GM19372 (cell line): ENCODE measurements around the gene UXS1.
"Not testable (repeated sequence)": the region's sequence is repeated elsewhere in the genome, so short reads cannot be mapped to it uniquely, and the experiment has no call there.

ENCODE experiments used
- ATAC-seq: cut with Tn5 transposase; IDR thresholded peaks from one replicate; pipeline ENCODE4 v1.9.1; 2021; ENCODE audit warnings: mild to moderate bottlenecking, low read depth, moderate library complexity; ENCODE audit not compliant: unreplicated experiment

Gene UXS1

DNA sequence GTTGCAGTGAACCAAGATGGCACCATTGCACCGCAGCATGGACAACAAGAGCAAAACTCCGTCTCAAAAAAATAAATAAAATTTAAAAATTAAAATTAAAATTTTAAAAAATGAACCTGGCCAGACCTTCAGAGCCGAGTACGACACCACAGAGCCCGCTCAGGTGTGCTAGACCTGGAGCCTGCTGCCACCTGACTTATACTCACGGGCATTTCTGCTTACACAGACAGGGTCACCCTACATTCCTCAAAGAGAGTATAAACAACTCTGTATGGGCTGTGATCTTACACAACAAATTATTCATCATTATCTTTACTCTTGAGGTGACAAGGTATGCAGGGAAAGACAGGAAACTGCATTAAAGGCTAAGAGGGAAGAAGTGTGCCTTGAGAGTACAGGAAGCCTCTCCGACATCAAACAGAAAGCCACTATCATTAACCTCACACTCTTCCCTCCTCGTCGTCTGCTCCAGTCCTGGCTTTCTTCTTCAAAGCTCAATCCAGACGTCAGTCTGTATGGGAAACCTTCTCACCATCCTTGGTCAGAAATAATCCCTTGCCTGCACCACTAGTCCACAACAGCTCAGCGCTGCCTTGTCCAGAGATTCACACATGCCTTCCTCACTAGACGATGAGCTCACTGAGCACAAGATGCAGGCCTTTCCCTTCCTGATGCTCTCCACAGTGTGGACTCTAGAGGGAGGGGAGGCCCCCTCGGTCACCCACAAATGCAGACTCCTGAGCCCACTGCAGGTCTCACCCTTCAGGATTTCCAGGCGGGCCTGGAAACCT is 56.2 kb downstream of the UXS1 start:
- no peak for ATAC-seq

DNA sequence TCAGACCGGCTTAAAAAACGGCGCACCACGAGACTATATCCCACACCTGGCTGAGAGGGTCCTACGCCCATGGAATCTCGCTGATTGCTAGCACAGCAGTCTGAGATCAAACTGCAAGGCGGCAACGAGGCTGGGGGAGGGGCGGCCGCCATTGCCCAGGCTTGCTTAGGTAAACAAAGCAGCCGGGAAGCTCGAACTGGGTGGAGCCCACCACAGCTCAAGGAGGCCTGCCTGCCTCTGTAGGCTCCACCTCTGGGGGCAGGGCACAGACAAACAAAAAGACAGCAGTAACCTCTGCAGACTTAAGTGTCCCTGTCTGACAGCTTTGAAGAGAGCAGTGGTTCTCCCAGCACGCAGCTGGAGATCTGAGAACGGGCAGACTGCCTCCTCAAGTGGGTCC is 62.9 kb downstream of the UXS1 start:
- ATAC-seq, result not testable (repeated sequence)

DNA sequence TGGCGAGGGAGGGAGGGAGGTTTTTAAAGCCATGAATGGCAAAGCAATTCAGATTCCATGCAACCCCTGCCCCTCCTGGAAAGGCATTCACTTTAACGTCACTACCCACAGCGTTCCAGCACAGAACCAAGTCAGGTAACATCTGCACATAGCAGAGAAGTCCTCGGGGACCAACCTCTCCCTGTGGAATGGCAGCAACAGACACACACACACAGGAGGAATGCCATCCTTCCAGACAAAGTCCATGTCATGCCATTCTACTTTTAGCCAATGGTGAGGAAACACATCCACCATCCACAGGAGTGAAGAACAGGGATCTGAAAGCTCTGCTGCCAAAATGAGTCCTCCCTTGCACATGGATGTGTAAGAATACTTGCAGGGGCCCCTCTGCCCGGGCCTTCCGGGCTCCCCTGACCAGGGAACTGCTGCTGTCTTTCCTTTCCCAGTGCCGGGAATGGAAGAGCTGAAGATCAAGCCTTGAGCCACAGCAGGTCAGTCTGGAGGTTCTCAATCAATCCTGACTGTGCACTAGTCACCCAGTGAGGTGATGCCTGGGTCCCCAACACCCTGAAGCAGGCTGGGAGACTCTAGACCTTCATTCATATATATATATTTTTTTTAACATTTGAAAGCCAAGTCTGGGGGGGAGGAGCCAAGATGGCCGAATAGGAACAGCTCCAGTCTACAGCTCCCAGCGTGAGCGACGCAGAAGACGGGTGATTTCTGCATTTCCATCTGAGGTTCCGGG is 63.7 kb downstream of the UXS1 start:
- ATAC-seq, result no peak

DNA sequence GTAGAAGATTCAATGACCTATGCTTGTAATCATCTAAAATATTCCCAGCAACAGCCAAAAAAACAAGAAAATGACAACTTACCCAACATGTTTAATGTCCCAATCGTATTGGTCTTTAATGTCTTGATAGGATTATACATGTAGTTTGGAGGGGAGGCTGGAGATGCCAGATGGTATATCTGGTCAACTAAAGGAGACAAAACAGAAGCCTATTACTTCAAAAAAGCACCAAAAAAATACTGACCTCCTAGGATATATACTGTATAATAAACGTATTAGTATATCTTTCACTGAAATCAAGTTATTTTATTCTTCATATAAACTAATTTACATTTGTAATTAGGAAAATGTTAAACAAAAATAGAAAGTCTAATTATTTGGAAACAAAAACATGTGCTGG is 64.5 kb downstream of the UXS1 start:
- ATAC-seq, result no peak

DNA sequence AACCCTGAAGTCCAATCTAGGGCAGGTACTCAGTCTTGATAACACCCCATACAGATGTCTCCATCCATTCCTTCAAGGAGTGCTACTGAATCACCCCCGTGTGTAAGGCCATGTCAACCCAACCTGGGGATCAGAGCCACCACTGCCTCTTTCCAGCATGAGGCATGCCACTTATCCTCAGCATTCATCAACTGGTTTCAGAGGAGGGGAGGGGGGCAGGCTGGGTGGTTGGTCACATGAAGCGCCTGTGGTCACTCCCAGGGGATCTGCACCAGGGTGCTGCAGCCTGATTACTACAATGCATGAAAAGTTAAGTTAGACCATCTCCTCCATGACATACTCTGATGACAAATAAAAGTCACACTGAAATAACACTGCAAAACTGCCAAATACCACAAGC is 65.0 kb downstream of the UXS1 start:
- ATAC-seq, result no peak

DNA sequence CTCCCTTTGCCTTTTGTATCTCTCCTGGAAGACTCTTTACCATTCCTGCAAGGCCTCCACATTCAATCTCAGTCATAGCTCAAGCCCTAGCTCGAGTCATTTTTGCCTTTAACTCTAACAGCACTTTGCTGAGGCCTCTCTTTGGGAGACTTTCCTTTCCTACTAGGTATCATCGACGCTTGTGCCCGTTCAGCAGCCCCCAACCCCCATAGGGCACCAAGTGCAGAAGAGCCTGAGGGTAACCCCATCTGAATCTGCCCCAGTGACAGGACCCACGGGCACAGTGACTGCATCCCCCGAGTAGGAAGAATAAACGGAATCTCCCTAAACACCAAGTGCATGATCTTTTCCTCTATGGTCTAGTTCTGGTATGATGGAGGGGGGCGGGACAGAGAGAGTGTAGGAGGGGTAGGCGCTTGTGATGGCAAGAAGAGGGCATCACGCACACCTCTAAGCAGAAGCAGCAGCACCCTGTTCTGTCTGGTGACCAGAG is 66.3 kb downstream of the UXS1 start:
- ATAC-seq, result no peak

DNA sequence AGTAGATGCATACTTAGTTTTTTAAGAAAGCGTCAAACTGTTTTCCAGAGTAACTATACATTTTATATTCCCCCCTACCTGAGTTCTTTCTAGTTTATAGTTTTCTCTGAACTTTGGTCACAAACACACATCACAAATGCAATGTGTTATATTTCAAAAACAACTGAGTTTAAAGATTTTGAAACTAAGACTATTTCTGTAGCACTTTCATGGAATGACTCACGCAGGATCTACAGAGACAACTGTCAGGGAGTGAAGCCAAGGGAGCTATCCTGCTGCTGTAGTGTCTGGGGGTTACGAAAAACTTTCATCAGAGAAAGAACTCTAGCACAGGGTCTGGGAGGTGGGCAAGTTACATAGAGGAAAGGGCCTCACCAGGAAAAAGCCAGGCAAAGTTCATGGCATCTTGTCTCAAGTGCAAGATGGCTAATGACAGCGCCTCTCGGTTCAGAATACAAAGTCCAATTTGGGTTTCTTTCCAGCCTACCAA is 66.8 kb downstream of the UXS1 start:
- ATAC-seq, result no peak

DNA sequence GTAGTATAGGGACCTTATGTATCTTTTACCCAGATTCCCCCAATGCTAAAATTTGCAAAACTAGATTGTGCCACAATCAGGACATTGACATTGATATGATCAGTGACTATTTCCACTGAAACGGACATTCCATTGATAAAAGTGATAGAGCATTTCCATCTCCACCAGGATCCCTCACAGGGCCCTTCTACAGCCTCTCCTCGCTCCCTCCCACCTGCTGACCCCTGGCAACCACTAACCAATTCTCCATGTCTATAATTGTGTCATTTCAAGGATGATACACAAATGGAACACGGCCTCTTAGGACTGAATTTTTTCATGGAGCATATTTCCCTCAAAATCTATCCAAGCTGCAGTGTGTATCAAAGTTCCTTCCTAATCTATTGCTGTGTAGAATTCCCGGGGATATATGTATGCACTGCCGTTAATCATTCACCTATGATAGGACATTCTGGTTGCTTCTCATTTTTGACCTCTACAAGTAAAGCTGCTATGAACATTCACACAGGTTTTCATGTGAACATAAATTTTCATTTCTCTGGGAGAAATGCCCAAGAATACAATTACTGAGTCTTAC is 67.3 kb downstream of the UXS1 start:
- ATAC-seq, result no peak

DNA sequence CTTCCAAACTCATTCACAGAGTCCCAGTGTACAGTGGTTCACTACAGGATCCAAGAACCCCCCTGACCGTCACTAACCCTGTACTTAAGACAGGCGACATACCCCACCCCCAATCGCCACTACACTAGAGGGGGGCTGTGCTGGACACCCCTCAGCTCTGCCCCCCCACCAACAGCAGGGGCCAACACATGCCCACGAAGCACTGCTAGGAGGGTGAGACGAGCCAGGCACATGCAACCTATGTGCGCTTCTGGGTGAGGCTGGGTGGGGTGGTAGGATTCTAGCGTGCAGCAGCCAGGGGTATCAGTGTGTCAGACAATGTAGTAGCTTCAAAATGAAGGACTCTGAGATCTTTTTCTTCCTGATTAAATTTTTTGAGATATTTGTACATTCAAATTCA is 67.8 kb downstream of the UXS1 start:
- no peak for ATAC-seq

DNA sequence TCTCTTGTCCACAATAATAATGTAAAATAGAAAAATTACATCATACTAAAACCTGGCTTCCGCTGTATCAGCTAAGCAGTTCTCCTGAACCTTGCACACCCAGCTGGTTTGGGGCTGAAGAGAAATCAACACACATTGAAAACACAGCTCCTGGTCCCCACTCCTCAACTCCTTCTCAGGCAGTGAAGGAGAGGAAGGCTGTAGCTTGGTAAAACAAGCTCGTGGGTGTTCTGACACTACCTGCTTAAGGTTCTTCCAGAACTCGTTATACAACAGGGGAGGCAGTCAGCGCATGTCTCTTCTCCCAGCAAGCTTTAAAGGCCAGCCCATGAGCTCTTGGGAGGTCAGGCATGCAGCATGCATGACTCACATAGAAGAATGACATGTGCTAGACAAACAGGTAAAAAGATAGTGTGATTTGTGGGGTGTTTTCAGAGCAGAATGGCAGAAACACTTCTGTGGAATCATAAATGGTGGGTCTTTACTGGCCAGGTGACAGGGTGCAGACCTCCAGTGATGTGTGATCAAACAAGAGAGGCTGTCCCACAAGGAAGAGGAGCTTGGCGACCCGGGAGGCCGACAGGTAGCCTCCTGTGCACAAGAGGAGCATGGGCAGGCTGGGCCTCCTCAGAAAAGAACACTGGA is 69.1 kb downstream of the UXS1 start:
- no peak for ATAC-seq

DNA sequence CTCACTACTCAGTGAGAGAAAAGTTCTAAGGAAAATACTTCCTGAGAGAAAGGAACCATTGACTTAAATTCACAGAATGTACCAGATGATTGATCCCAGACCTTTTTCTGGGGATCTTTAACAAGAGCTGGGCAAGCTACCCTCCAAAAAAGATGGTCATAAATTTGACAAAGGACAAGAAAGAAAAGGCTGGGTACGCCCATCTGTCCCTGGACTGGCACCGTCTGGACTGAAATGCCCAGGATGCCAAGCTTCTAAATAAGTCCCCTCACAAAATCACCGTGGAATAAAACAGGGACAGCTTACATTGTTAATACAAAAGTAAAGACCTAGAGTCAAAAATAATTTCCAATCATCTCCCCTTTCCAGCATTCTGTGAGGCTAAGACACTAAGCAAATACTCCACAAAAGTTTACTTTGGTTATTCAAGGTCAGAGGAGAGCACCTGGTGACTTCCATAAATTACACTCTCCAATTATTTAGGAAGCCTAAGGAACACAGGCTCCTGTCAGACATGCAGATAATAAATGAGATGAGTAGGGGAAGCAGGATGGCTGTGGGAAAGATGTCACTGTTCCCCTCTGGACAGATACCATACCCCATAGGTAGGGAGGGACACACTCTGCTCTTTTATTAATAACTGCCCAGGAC is 69.9 kb downstream of the UXS1 start:
- ATAC-seq, result no peak

DNA sequence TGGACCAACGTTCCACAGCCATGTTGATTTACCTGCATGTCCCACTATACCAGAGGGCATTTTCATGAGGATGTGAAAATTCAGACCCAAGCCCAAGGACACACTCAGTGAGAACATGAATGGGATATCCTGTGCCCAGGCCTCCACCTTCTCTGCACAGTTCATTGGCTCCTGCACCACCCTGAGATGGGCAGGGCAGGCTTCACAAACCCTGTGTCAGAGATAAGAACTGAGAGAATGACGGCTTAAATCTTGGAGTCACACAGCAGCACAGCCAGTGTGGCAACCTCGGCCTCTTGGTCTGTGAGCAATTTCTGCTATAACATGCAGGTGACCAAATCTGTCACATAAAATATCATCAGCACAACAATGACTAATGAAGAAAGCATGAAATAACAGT is 71.9 kb downstream of the UXS1 start:
- no peak for ATAC-seq

DNA sequence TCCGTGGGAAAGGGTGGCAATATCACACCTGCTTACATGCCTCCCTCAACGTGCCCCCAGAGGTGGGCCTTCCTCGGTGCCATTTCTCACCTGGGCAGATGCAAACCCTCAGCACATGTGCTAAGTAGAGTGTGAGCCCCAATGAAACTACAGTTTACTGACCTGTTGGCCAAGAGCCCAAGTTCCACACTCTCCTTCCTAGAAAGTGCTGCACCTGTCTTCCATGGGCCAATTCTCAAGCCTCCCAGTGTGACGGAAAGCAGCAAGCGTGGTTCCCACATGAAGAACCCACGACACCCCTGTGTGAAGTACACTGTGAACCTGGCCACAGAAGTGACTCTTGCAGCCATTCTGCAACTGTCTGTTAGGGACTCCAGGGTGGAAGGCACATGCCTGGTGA is 73.7 kb downstream of the UXS1 start:
- ATAC-seq, result no peak

DNA sequence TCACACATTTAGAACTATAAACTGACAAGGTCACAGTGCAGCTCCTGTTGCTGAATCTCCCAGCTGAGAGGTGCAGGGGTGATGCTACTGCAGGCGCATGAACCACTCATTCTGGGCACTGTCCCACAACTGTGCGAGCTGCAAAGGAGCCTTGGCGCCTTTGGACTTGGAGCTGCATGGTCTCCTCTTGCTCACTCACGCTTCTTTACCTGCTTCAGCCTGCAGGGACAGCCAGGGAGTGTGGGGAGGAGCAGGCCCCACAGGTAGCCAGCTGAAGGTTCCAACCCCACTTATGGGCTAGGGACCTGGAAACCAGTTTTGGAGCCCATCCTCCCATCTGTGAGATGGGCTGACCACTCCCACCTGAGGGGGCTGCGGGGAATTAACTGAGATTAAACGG is 75.0 kb downstream of the UXS1 start:
- no peak for ATAC-seq

DNA sequence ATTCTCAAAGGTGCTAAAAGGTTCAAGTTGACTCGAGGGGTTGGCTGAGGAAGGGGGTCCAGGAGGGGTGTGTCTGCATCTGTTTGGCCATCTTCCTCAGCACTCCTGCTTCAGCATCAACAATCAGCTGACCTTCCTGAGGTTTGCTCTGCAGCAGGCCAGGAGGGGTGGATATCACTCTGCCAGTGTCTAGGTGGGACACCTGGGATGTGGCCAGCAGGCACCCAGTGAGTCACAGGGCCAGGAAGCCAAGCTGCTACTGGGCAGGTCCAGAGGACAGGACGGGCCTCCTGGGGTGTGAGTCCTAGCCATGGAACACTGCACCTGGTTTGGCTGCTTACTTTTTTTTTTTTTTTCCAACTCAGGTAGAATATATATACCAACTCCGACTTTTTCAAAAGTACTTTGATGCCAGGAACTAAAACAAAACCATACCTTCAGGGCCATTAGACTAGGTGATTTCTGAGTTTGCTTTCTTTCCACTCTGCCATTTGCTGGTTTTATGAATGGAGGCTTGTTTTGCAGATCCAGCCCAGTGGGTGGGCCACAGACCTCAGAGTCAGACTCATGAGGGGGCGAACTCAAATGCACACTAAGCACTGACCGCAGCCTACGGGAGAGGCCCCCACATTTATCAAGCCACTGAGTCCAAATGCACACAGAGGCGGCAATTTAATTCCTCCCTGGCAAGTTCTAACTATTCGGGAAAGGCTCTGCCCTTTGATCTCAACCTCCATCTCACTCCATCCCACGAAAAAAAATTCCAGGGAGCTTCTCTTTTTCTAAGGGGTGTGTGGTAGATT is 76.0 kb downstream of the UXS1 start:
- no peak for ATAC-seq

DNA sequence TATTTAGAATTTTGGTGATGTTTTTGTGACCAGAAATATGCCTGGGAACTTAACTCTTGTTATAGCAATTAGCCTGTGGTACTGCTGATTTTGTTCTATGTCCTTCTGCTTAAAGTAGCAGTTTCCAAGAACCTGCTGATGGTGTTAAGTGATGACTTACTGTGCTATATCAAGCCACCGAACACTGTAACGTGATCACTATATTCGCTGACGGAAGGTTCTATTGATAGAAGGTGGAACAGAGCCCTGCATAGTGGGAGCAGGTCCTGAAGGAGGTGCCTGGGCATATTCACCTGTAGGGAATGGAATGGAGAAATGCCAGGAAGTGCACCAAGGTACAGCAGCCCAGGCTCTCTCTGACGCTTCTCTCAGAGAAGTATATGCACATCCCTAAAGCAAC is 76.8 kb downstream of the UXS1 start:
- no peak for ATAC-seq

DNA sequence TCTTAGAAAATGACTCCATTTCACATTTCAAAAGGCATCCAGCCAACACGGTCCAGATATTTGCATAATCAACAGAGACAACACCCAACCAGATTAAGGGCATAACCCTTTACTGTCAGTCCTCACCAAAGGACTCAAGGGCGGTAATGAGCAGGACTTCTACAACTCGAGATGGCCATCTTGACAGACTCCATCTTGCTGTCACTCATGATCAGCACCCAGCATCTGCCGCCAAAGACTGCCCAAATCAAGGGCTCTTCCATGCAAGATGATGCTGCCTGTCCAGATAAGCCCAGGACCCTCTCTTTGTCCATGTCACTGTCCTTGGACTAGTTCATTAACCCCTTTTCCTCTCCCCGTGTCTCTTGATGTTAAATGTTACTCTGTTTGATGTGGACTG is 77.9 kb downstream of the UXS1 start:
- no peak for ATAC-seq

DNA sequence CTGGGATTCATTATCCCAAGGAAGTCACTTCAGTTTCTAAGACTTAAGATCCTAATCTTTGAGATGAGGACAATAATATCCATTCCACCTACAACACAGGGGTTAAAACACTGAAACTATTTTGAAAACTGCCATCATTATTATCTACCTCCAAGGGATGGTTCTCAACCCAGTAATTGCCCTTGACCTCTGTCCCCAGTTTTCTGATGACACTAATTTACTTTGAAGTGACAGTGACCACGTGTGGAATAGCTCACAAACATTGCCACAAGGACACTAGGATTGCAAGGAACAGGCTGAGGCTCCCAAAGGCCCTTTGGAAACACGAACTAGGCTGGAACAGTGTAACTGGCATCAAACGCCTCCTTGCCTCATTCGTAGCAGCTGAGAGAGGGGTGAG is 78.4 kb downstream of the UXS1 start:
- no peak for ATAC-seq

DNA sequence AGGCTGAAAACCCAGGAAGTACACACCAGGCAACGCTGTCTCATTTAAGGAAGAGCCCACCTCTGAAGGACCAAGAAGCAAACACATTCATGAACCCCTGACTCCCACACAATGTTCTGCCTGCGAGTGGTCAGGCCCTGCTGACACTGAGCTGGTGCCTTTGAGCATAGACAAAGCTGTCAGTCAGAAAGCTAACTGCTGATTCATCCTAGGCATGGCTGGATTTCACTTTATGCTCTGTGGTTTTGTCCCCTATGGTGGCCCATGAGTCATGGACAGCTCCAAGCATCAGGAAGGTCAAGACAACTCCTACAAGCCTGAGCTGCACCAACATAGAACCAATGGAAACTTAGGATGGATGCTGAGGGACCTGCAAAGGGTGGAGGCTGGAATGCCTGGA is 78.9 kb downstream of the UXS1 start:
- ATAC-seq, result no peak

DNA sequence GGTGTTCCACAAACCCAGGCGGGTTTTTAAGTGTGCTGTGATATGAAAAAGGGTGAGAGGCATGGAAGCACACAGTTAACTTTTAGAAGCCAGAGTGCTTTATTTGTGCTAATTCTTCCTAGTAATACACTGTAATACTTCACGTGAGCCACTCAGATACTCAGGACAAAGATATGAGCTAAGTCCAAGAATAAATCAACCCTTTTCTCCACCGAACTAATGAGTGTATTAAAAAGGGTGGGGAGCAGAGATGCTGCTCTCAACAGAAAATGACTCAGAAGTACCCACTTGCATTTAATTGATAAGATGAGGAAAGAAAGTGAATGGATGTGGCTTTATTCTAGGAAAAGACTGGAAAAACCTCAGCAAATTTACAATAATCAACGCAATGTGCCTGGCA is 79.9 kb downstream of the UXS1 start:
- no peak for ATAC-seq
